VCaP (cell line): ENCODE results near the gene KCNA3.

Experiments used
- H3K27ac ChIP-seq: fragments of 450-650 bp; 2 replicates; pipeline ENCODE4 v1.5.1; 2017
- CTCF ChIP-seq: fragments of 450-650 bp; conservative IDR thresholded peaks from 2 replicates; pipeline ENCODE4 v1.5.1; 2017; ENCODE audit warnings: mild to moderate bottlenecking, moderate library complexity

KCNA3 gene

GRCh38 chr1:110710314-110710713, 35.6 kb upstream of the KCNA3 start:
- H3K27ac ChIP-seq = no peak overlapping the region
- no peak for TF ChIP-seq CTCF

- no peak for TF ChIP-seq CTCF
- H3K27ac ChIP-seq = no peak overlapping the region
These were observed 34.3 kb upstream of the KCNA3 start for GRCh38 chr1:110708974-110709440.

- no peak overlapping the region for H3K27ac ChIP-seq
- no peak for TF ChIP-seq CTCF
These were observed 32.5 kb upstream of the KCNA3 start for GRCh38 chr1:110707232-110707631.

- no peak overlapping the region for H3K27ac ChIP-seq
- no peak for TF ChIP-seq CTCF
These were observed 31.9 kb upstream of the KCNA3 start for GRCh38 chr1:110706621-110707020.

- TF ChIP-seq CTCF = no peak
- H3K27ac ChIP-seq = no peak overlapping the region
These were observed 27.5 kb upstream of the KCNA3 start for GRCh38 chr1:110702260-110702659.

GRCh38 chr1:110700767-110701166, 26.0 kb upstream of the KCNA3 start:
- TF ChIP-seq CTCF = no peak
- no peak overlapping the region for H3K27ac ChIP-seq

GRCh38 chr1:110697606-110698005, 22.9 kb upstream of the KCNA3 start:
- H3K27ac ChIP-seq = no peak overlapping the region
- no peak for TF ChIP-seq CTCF

GRCh38 chr1:110696818-110697217, 22.1 kb upstream of the KCNA3 start:
- H3K27ac ChIP-seq = no peak overlapping the region
- no peak for TF ChIP-seq CTCF
